HT-29 (cell line): Measurements from ENCODE around the gene FAT1. TPM values are rescaled to one million over a fixed set of nuclear protein-coding genes. Genes with fewer than 3 reads are reported as not detected.
"Not testable (repeated sequence)": the region's sequence is repeated elsewhere in the genome, so short reads cannot be mapped to it uniquely, and the experiment has no call there.

Experiments
- DNase-seq: peaks from one replicate; pipeline ENCODE4 v3.0.0-alpha.2; 2015; ENCODE audit warnings: low spot score
- total RNA-seq: library from RNA; depleted of rRNA; stranded (reverse); fragments of >200 nt; shearing (Covaris generic); gene quantifications from 2 replicates; pipeline ENCODE4 v1.2.3, GENCODE V29; 2014

The FAT1 gene
- total RNA-seq, 1 experiment from 2014 or later = 379 TPM

DNA sequence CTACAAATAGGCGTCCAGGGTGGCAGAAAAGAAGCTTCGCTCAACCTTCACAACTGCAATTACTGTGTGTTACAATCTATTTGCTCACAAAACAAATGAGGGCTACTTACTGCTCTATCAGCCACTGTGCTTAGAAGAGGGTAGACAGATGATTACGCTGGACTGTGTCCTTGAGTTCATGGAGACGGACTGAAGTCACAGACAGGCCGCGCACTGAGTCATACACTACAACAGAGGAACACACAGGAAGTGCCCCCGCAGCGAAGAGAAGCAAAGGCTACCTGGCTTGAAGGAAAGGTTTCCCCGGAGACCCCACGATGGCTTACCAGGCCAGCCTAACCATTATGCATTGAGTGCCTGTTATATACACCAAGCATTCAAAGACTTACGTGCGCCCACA lies 25.6 kb downstream of the FAT1 start:
- no peak for DNase-seq

DNA sequence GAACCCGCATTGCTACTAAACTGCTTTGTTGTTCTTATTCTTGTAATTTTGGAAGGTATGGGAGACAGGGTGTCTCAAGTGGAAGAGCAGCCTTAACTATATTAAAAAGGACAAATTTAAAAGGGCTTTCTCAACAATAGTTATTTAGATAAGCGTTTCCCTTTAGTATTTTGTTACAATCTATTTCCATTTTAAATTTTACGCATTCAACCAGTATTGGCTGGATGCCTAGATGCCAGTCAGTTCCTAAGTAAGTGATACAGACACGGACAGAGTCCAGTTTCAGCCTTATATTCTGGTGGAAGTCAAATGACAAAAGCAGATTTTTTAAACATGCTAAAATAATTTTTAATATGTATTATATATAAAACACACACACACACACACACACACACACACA lies 28.3 kb downstream of the FAT1 start:
- no peak for DNase-seq

DNA sequence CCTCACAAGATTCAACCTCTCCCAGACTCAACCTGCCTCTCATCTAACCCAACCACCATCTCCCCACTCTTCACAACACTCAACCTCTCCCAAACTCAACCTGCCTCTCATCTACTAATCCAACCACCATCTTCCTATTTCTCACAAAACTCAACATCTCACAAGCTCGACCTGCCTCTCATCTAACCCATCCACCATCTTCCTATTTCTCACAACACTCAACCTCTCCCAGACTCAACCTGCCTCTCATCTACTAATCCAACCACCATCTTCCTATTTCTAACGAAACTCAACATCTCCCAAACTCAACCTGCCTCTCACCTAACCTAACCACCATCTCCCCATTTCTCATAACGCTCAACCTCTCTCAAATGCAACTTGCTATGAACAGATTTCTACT lies 29.8 kb downstream of the FAT1 start:
- no peak for DNase-seq

DNA sequence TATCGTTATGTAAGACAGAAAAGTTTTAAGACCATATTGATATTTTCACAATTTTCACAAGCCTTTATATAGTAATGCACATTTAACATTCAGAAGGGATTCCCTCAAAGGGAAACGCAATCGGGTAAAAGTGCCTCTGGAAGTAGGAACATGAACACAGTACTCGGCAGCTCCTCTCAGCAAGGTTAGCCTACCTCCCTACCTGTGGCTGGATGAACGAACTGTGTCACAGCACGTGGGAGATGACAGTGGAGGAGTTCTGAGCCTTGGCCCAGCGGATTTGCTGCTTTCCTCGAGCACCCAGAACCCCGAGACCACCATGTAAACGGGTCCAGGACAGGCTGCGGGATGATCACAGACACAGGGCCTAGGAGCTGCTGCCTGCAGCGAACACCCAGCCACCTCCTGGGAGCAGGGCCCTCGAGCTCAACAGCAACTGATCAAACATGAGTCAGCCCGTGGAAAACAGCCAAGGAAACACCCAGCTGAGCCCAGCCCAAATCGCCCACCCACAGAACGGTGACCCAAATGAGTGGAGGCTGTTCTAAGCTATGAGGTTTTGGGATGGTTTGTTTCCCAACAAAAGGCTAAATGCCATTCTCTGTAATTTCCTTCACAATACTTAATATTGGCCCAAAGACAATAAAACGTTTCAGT lies 30.4 kb downstream of the FAT1 start:
- peak; percentile 74 for DNase-seq

DNA sequence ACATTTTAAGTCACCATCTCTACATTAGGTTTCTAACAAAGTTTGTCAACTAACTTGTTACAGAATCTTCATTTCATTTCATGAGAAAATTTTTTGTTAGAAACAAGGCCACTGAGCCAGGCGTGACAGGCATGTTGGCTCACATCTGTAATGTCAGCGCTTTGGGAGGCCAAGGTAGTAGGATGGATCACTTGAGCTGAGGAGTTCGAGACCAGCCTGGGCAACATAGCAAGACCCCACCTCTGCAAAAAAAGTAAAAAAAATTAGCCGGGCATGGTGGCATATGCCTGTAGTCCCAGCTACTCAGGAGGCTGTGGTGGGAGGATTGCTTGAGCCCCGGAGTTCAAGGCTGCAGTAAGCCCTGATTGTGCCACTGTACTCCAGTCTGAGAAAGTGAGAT lies 32.3 kb downstream of the FAT1 start:
- DNase-seq = no peak

DNA sequence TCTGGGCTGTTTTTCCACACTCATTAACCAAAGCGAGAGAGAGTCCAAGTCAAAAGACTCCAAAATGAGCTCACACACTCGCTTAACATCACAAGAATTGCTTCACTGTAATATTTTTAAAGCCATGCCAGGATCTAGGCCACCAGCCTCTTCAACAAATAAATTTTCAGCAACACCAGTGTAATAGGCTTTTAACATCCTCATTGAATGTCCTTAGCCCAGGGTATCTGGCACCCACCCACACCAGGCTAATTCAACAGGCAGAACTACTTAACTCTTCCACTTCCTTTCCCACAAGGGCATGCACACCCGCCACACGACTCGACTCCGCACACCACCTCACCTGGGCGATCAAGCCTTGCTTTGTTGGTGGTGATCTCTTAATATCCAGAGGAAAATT lies 34.2 kb downstream of the FAT1 start:
- no peak for DNase-seq

DNA sequence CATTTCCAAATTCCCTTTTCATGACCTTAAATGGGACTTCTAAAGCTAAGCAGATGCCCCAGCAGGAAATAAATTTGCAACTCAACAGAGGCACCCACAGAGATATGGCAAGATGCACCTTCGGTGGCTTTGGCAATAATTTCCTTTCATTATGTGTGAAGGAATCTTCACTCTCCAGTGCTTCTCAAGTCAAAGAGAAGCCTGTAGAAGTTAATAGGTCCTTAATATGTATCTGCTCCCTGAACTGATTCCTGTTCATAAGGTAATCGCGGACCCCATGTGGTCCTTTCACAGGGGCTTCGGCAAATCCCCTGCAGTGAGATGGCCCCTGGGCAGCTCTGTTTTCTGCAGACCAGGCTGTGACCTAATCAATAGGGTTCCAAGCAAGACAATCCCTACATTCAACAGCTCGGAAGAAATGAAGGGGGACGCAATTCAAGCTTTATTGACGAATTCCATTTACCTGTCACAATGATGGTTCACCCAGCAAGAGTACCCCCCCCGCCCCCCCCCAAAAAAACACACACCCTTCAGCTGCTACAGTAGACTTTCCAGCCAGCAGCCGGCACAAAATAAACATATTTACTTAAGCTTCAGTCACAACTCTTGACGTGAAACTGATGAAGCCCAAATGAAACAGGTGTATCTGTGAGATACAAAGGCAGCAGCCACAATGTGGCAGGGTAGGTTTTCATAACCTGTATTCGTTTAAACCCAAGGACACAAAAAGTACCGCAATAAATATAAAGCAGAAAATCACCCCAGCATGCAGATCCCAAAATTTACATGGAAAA lies 35.3 kb downstream of the FAT1 start:
- no peak for DNase-seq

DNA sequence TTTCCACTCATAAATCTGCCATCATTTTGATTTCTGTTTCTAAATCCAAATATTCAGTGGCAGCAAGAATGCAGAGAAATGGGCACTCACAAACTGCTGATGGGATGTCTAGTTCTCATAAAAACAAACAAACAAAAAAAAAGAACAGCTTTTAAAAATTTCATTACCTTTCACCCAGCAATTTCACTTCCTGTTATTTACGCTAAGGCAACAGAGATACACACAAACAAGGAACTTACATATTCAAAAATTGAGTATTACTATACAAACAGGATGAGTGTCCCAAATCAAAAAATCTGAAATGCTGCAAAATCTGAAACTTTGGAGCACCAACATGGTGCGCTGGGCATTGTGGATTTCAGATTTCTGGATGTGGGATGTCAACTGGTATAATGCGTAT lies 36.4 kb downstream of the FAT1 start:
- DNase-seq = no peak

DNA sequence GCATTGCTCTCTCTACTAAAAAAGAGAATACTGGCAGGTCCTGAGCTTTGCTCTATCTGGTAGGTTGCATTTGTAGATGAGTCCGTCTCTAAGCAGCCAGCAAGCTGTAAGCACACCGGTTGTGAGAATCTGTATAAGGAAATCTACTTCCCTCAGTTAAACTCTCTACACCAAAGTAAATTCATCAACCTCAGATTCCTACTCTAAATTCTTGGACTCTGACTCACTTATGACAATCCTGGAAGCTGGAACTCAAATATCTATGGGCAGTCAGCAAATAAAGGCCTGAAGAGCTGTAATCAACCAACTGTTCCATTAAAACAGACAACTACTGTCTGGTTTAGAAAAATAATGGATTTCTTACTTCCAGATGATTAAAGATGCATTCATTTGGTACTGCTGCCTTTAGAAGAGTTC lies 37.9 kb downstream of the FAT1 start:
- DNase-seq = peak; percentile 76

DNA sequence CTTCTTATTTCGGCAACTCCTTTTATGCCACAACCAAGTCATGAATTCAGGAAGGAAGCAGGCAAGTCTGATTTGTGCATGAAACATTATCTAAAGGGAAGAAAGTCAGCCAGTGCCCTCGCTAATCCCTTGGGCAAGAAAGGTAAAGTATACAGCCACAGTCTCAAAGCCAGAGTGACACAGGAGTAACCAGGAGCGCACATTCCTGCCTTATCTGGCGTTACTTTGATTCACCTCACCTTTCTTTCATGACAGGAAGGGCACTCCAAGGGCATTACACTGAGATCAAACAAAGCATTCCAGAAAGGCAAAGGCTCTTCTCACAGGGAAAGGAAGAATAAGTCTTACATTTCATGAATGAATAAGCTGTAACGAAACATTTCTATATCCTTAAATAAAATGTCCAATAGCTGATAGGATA lies 38.8 kb downstream of the FAT1 start:
- DNase-seq = peak; percentile 63

DNA sequence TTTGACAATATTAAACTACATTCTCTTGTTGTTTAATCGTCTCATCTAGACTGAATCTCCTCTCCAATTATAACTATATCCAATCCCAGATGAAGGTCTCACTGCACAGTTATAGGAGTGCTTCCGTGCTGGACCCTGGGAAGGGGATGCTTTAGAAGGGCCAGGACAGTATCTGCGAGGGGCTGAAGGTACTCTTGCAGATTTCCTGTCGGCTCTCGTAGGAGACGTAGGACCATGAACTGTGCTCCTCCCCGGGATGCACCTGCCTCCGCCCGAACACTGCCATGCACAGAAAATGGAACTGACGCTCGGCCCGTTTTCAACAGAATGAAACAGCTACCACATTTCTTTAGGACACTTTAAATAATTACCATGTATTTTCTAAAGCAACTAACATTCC lies 39.4 kb downstream of the FAT1 start:
- no peak for DNase-seq

DNA sequence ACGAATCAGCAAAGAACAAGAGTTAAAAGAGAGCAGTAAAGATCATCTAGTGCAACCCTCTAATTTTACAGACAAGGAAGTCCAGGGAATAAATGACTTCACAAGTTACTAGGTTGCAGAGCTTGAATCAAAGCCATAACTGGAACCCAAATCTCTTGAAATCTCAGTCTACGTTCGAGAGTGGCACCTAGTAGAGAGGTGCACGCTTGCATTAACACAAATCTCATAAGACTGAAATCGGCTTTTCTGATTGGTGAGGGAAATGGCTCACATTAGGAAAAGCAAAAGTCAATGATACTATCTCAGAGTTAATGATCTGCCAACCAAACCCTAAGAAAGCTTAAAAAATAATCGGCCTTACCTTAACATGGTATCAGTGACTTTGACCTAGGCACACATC lies 43.0 kb downstream of the FAT1 start:
- DNase-seq = no peak

DNA sequence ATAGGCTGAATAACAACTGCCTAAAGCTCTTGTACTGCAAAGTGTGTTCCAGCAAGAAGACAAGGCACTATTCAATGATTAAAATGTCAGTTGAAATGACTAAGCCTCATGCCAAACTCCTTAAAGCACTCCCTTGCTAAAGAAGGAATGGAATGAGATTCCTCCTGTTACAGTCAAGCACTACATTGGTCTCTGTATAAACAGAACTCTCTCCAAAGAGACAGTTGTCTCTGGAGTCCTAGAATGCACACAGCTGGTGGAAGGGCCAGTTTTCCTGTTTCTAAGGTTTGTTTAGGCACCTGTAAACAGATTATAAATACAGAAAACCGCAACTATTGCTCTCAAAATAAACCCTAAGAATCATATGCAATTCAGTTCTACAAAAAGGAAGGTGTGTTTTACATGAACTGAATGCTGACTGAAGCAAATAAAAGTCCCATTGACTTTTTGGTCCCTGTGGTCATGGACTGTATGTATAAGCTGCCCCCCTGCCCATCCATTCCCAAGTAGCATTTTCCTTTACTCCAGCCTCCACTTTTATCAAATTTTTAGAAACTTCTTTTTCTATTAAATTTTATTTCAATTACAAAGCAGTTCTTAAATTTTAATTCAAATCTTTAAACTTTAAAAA lies 47.0 kb downstream of the FAT1 start:
- DNase-seq = no peak

DNA sequence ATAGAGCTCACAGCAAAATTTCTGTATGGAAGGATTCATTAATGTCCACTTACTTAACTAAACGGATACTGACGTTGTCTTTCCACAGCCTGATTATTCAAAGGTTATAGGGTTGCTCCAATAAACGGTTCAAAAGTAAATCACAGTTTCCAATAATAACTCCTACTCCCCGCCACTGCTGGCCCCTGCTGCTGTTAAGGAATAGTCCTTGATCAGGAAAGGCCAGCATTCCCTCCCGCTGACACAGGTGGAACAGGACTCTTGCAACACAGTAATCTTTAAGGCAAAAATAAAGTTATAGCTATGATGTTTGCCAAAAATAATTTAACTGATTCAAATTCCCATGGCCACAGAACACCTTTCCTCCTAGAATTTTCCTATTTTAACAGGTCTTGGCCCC lies 53.9 kb downstream of the FAT1 start:
- no peak for DNase-seq

DNA sequence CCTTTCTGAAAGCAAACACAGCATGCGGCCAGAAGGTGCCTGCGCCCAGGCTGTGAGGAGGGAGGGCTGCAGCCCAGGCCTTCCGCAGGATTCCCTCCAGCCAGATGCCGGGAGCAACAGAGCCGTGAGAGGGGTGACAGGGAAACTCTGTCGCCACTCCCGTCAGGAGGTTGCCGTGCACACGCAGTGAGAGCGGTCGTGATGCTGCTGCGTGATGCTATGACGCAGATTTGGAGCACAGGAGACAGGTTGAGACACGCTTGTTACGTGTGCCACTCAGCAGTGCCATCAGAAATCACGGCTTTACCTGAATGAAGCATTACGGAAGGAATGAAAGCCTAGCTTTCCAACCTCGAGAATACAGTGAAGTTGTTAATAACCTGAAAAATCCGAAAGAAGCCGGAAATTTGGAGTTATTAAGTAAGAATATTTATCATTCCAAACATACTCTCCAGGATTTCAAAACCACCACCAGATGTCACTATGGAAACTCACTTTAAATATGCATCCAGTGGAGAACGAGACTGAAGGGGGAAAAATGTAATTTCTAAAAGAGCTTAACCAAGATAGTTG lies 54.4 kb downstream of the FAT1 start:
- peak; percentile 55 for DNase-seq

DNA sequence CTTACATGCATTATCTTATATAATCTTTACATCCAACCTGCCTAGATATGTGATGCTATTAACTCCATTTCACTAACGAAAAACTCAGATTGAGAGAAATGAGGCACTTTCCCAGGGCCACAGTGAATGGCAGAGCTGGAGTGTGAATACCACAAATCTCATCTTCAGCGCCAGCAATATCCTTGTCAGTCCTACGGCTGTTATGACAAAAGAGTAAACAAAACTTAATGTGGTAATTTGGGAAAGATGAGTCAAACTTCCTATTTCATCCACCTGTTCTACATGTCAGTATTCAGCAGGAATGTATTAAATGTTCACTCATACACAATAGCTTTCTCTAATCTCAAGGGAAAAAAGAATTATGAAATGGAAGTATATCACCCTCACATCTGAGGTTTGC lies 56.9 kb downstream of the FAT1 start:
- no peak for DNase-seq

DNA sequence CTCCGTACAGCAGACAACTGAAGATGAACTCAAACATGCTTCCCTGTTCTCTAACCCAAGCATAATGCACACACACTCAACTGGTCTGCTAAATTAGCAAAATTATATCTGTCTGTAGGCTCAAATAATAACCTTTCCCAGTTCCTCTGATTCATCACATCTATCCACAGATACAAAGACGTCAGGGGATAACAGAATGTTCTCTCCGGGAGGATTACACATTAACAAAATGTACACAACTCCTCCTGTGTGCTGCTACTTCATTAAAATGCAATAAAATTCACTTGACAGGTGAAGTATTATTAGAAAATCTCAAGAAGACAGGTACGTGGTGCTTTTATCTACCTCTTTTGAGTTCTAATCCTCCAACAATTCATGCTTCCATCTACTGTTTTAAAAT lies 57.4 kb downstream of the FAT1 start:
- DNase-seq = peak; percentile 38

DNA sequence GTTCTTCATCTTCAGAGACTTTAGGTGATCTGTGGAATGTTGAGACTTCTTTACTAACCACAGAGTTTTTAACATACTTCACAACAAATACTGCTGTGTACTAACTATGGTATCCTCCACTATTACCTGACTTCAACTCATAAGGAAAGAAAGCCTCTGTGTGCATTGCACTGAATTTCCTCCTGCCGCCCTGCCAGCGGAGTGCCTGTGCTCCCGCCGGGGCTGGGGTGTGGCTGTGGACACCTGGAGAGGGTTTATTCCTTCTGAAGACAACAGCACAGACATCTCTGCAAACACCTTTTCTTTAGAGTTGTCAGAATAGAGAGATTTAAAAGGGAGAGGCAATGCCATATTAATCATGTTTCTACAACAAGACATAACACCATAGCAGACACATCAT lies 63.3 kb downstream of the FAT1 start:
- DNase-seq = no peak

DNA sequence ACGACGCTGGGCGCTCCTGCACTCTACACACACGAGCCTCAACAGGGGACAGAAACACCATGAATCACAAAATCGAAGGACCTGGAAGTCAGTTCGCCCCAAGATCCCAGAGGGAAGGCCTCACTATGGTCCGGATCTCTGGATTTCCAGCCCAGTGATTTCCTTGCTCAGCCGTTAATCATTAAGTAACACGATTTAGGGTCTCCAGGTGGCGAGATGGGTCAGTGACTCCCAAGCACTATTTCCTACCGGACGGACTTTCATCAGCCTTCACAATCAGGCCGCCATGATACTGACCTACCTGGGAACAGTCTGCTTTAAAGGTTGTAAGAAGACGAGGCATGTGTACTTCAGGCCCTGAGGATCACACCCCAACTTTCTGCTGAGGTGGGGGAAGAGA lies 63.7 kb downstream of the FAT1 start:
- DNase-seq = no peak

DNA sequence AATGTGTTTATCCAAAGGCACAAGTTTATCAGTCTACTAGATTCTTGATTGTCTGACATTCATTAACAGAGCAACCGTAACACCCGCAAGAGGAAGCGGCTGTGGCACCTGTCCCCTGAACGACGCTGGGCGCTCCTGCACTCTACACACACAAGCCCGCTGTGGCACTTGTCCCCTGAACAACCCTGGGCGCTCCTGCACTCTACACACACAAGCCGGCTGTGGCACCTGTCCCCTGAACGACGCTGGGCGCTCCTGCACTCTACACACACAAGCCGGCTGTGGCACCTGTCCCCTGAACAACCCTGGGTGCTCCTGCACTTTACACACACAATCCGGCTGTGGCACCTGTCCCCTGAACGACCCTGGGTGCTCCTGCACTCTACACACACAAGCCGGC lies 64.2 kb downstream of the FAT1 start:
- not testable (repeated sequence) for DNase-seq

DNA sequence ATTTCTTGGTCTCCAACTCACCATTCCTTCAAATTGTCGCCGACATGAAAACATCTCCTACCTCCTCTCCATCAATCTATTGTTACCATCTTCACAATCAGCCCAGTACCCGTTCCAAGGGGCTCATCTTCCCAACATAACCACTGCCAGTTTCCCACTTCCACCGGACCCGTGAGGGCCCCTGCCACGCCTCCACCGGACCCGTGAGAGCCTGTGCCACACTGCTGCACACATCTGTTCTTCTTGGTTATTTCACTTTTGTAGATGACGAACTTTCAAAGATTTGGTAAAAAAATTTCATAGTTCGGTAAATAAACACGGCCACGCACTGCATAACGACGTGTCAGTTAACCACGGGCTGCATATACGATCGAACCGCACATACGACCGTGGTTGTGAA lies 65.0 kb downstream of the FAT1 start:
- DNase-seq = no peak

DNA sequence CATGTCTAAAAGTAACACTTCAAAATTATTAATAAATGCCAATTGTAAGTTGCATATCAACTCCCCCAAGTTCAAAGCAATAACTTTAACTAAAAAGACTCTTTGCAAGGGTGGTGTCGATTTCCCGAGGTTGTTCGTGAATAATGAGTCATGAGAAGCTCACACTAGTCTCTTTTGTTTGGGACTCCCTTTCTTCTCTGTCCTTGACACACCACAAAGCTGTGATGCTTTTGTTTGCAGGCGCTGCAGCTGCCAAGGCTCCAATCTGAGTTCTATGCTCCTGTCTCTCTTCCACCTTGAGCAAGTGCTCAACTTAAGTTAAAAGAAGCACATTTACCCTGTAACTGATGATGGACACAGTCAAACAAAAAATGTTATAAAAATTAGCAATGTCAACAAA lies 65.9 kb downstream of the FAT1 start:
- DNase-seq = no peak

DNA sequence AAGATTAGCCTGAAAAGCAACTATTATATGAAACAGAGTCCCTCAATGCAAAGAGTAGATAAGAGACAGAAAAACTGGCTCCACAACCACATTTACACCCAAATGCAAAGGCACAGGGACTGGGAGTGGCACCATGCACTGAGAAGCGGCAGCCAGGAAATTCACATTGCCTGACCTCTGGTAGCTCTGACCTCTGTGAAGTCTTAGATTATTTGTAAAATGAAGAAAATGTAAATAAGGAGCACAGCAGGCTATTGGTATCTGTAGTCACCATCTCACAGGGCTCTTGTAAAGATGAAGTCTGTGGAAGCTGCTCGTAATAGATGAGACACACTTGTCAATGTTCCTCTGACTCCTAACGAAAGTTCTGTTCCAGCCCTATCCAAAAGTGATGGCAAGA lies 69.7 kb downstream of the FAT1 start:
- DNase-seq = no peak
